ENCODE measurements around the gene ACTN1. TPM values are rescaled to one million over a fixed set of nuclear protein-coding genes. Genes with fewer than 3 reads are reported as not detected.
"Not testable (repeated sequence)": the region's sequence is repeated elsewhere in the genome, so short reads cannot be mapped to it uniquely, and the experiment has no call there.

Gene ACTN1
- total RNA-seq, 1 donor from 2014 or later: 1,102 TPM

- peak overlapping the region; percentile 87 for H3K4me3 Mint-ChIP-seq (ENCODE audit: unreplicated experiment)
- no peak for TF ChIP-seq CTCF (IDR thresholded peaks at IDR 0.05)
- H3K27me3 Mint-ChIP-seq (ENCODE audit: low read depth): no peaks in the 10 kb centered on the region
- peaks cover 75% of the 10 kb centered on the region for H3K4me1 Mint-ChIP-seq (ENCODE audit: low read depth)
- H3K9me3 Mint-ChIP-seq (ENCODE audit: low read depth): no peaks in the 10 kb centered on the region
- peak overlapping the region; percentile 95 for H3K27ac Mint-ChIP-seq (ENCODE audit: unreplicated experiment)
- H3K36me3 Mint-ChIP-seq (ENCODE audit: low read depth): peaks cover 40% of the 10 kb centered on the region
- DNase-seq (ENCODE audit: low spot score): no peak
Observed at GRCh38 chr14:68977180-68977717, 1.9 kb downstream of the ACTN1 start.

GRCh38 chr14:68976160-68977067 is 2.7 kb downstream of the ACTN1 start:
- no peaks in the 10 kb centered on the region for H3K27me3 Mint-ChIP-seq (ENCODE audit: low read depth)
- peak overlapping the region; percentile 87 for H3K4me3 Mint-ChIP-seq (ENCODE audit: unreplicated experiment)
- DNase-seq (ENCODE audit: low spot score): no peak
- TF ChIP-seq CTCF (IDR thresholded peaks at IDR 0.05): no peak
- peaks cover 46% of the 10 kb centered on the region for H3K36me3 Mint-ChIP-seq (ENCODE audit: low read depth)
- H3K27ac Mint-ChIP-seq (ENCODE audit: unreplicated experiment): peak overlapping the region; percentile 95
- peaks cover 75% of the 10 kb centered on the region for H3K4me1 Mint-ChIP-seq (ENCODE audit: low read depth)
- no peaks in the 10 kb centered on the region for H3K9me3 Mint-ChIP-seq (ENCODE audit: low read depth)

GRCh38 chr14:68975667-68976066 is 3.4 kb downstream of the ACTN1 start:
- no peak for TF ChIP-seq CTCF (IDR thresholded peaks at IDR 0.05)
- Mint-ChIP-seq H3K27me3 (ENCODE audit: low read depth) (no peaks in the 10 kb centered on the region), H3K36me3 (ENCODE audit: low read depth) (peaks cover 52% of the 10 kb centered on the region), H3K9me3 (ENCODE audit: low read depth) (no peaks in the 10 kb centered on the region), H3K4me3 (ENCODE audit: unreplicated experiment) (peak overlapping the region; percentile 87), H3K27ac (ENCODE audit: unreplicated experiment) (peak overlapping the region; percentile 95), H3K4me1 (ENCODE audit: low read depth) (peaks cover 76% of the 10 kb centered on the region)
- DNase-seq (ENCODE audit: low spot score): no peak

- H3K4me3 Mint-ChIP-seq (ENCODE audit: unreplicated experiment): peak overlapping the region; percentile 87
- peak overlapping the region; percentile 95 for H3K27ac Mint-ChIP-seq (ENCODE audit: unreplicated experiment)
- peaks cover 76% of the 10 kb centered on the region for H3K4me1 Mint-ChIP-seq (ENCODE audit: low read depth)
- no peaks in the 10 kb centered on the region for H3K9me3 Mint-ChIP-seq (ENCODE audit: low read depth)
- H3K36me3 Mint-ChIP-seq (ENCODE audit: low read depth): peaks cover 57% of the 10 kb centered on the region
- TF ChIP-seq CTCF (IDR thresholded peaks at IDR 0.05): no peak
- no peaks in the 10 kb centered on the region for H3K27me3 Mint-ChIP-seq (ENCODE audit: low read depth)
- DNase-seq (ENCODE audit: low spot score): no peak
Observed at GRCh38 chr14:68974759-68975347, 4.2 kb downstream of the ACTN1 start.

GRCh38 chr14:68973639-68974038 is 5.5 kb downstream of the ACTN1 start:
- H3K27ac Mint-ChIP-seq (ENCODE audit: unreplicated experiment): peak overlapping the region; percentile 95
- H3K9me3 Mint-ChIP-seq (ENCODE audit: low read depth): no peaks in the 10 kb centered on the region
- peak overlapping the region; percentile 16 for H3K4me3 Mint-ChIP-seq (ENCODE audit: unreplicated experiment)
- DNase-seq (ENCODE audit: low spot score): no peak
- peaks cover 88% of the 10 kb centered on the region for H3K4me1 Mint-ChIP-seq (ENCODE audit: low read depth)
- TF ChIP-seq CTCF (IDR thresholded peaks at IDR 0.05): no peak
- no peaks in the 10 kb centered on the region for H3K27me3 Mint-ChIP-seq (ENCODE audit: low read depth)
- H3K36me3 Mint-ChIP-seq (ENCODE audit: low read depth): peaks cover 59% of the 10 kb centered on the region

- H3K9me3 Mint-ChIP-seq (ENCODE audit: low read depth); H3K27me3 Mint-ChIP-seq (ENCODE audit: low read depth): not testable (repeated sequence)
- peaks cover 92% of the 10 kb centered on the region for H3K4me1 Mint-ChIP-seq (ENCODE audit: low read depth)
- peak overlapping the region; percentile 95 for H3K27ac Mint-ChIP-seq (ENCODE audit: unreplicated experiment)
- peak overlapping the region; percentile 16 for H3K4me3 Mint-ChIP-seq (ENCODE audit: unreplicated experiment)
- peak; percentile 19 for DNase-seq (ENCODE audit: low spot score)
- H3K36me3 Mint-ChIP-seq (ENCODE audit: low read depth): peaks cover 61% of the 10 kb centered on the region
Observed at GRCh38 chr14:68973219-68973565, 5.9 kb downstream of the ACTN1 start.
